GM12878 (cell line): ENCODE results near the gene ERC1.

Experiments
- CBFB ChIP-seq: IDR thresholded peaks from 2 replicates; pipeline ENCODE4 v1.6.1; 2016; ENCODE audit warnings: antibody characterized with exemption, low read depth
- CHD1 ChIP-seq: IDR thresholded peaks from 2 replicates; pipeline ENCODE4 v1.6.1; 2012; ENCODE audit warnings: low read depth, low read length, improper control_type of control experiment
- CTCF ChIP-seq, 3 experiments: IDR thresholded peaks in 2 of 3; conservative IDR thresholded peaks in 1 of 3; 2 replicates each; pipeline ENCODE4 v1.5.1; 2011; ENCODE audit warnings: low read depth in 3 of 3, low read length in 3 of 3, mild to moderate bottlenecking in 3 of 3, control low read depth in 2 of 3, moderate library complexity in 2 of 3, inconsistent platforms in 1 of 3, mixed read lengths in 1 of 3; ENCODE audit not compliant: control insufficient read depth in 2 of 3, insufficient read depth in 1 of 3; ENCODE audit errors: extremely low read depth in 1 of 3
- E2F8 ChIP-seq: fragments of 450-650 bp; IDR thresholded peaks from 2 replicates; pipeline ENCODE4 v1.6.1; 2018; ENCODE audit warnings: mild to moderate bottlenecking, low read depth, moderate library complexity; ENCODE audit not compliant: partially characterized antibody
- HDAC2 ChIP-seq: fragments of 200-600 bp; sonication (generic); IDR thresholded peaks from 2 replicates; pipeline ENCODE4 v1.6.1; 2017
- POLR2A ChIP-seq: IDR thresholded peaks from 2 replicates; pipeline ENCODE4 v1.6.1; 2011; ENCODE audit warnings: low read depth, mild to moderate bottlenecking, low read length
- SPI1 ChIP-seq: IDR thresholded peaks from 2 replicates; pipeline ENCODE4 v1.6.1; 2011; ENCODE audit warnings: low read depth, mild to moderate bottlenecking, low read length, moderate library complexity, borderline replicate concordance; ENCODE audit not compliant: insufficient read depth
- SRF ChIP-seq, 2 experiments: IDR thresholded peaks; 2 replicates each; pipeline ENCODE4 v1.6.1; 2011; ENCODE audit warnings: low read depth in 2 of 2, low read length in 2 of 2, mild to moderate bottlenecking in 1 of 2, moderate library complexity in 1 of 2

DNA sequence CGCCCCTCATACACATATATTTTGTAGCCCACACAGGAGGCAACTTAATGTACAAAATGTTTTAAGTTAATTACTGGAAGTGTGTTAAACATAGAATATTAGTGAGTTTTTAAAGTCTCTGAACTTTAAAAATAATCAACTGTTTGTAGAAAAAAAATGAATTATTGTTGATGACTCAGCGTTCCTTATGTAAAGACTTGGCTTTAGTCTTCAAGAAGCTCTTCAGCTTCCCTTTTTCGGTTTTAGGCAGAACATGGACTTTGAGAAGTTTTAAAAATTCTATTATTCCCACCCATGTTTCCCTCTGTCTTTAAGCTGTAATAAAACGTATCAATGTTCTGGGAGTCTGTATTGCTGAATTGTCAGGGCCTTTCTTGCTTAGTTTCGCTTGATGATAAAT, 333.9 kb downstream of the ERC1 start:
- no peak for TF ChIP-seq SPI1
- TF ChIP-seq SRF (IDR thresholded peaks at IDR 0.05; ENCODE audit: low read depth in 2 of 2, low read length in 2 of 2): no peak
- no peak for TF ChIP-seq E2F8
- TF ChIP-seq POLR2A: no peak
- TF ChIP-seq CTCF (IDR thresholded peaks at IDR 0.05 in 2 of 3, conservative IDR thresholded peaks at IDR 0.05 in 1 of 3; ENCODE audit: control insufficient read depth in 2 of 3, extremely low read depth in 1 of 3, insufficient read depth in 1 of 3, low read depth in 3 of 3, low read length in 3 of 3): no peak
- TF ChIP-seq HDAC2: no peak
- no peak for TF ChIP-seq CHD1
- TF ChIP-seq CBFB: no peak
